ENCODE measurements around the gene FOXA2.
"Not testable (repeated sequence)": the region's sequence is repeated elsewhere in the genome, so short reads cannot be mapped to it uniquely, and the experiment has no call there.

Gene FOXA2

DNA sequence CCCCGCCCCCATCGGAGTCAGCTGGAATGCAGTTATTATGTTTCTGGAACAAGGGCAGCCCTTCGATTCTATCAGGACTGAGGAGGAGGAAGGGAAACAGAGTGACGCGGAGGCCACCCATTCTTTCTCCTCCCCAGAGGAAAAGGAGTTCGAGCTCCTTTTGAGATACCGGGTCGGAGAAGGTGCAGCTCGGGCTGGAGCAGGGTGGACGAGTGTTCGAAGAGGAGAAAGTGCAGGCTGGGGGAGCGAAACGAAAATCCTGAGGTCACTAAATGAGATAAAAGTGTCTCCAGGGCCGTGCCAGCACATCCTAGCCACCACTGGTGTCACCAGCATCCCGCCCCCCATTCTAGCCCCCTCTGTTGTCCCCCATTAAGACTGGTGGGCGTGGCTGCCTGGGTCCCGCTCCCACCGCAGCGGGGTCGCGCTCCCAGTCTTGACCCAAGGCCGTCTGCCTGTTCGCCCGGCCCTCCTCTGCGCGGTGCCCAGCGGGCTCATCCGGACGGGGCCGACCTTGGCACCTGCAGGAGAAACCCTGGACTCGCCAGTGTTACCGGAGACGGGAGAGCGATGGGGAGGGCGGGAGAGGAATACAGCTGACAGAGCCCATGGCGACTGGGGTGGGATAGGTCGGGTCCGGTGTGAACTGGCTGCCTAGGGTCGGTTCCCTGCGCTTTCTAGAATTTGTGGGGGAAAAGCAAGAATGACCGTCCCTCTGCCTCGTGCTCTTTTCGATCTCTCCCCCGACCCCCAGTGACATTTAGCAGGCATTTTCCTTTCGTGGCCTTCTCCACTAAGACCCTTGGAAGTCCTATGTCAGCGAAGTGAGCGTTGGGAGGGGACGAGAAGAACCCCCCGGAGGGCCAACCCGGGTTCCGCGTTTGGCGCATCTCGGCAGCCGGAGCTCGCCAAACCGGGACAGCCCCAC is 16.2 kb downstream of the FOXA2 start:
- DNase-seq: peak; percentile 34 to 57

DNA sequence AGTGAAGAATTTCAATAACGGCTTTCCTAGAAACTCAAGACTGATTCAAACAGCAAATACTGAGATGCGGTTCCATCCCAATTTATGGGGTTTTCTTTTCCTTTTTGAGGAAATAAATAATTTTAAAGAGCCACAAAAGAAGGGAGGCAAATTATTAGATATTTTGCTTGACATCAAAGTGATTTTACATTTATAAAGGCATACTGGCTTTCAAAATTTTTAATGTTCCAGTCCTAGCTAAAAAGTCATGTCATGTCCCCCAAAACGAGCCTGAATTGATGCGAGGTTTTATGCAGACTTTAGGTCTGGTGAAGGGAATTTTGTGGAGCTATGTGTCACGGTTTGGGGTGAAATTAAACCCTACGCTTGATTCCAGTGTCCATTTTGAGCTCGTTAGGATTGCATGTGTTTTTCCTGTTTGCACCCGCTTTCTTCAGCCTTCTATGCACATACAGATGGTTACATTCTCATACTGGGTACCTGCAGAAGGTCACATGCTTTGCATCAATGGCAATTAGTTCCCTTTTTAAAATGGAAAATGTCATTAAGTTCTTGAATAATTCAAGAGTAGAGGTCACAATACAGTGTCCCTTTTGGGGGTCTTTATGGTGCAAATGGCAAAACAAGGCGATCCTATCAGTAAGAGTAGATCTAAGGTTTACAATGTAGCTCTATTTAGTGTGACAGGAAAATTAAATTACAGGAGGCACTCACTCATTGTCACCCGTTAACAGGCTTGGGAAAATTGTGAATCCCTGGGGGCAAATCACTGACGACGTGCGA is 17.3 kb downstream of the FOXA2 start:
- peak in 1 of 2 experiments; percentile 50 for DNase-seq

DNA sequence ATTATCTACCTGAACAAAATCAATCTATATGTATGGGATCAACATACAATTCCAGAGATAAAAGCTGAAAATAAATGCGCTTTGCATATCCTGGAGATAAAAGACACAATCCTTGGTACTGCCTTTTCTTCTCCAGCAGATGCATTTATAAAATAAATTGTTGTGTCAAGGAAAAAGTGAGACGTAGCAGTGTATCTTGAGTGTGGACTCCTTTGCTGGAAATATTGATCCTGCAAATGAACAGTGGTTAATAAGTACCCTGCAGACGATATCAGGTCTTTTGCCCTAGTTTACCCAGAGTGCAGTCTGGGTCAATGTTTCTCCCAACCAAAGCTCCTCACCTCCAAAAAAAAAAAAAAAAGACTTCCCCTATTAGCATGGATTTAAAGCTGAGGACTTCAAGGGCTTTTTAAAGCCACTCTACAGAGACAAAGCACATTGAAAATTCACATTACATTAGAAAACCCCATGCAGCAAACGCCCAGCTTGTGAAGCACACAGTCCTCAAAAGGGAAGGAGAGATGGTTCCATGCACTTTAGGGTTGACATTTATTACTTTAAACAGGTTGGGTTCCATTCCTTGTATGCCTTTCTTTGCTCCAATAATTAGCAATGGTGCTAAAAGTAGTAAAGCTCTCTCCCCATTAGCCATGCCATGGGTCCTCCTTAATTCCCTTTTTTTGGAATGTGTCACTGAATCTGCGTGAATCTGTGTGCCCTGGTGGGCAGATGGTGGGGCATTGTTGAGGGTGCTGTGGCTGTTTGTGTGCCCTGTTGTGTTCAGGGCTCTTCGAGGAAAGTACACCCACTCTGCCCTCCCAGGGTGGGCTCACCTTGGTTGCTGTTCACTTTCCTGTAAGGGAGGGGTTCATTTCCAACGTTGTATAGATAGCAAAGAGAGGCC is 21.1 kb downstream of the FOXA2 start:
- DNase-seq: no peak

DNA sequence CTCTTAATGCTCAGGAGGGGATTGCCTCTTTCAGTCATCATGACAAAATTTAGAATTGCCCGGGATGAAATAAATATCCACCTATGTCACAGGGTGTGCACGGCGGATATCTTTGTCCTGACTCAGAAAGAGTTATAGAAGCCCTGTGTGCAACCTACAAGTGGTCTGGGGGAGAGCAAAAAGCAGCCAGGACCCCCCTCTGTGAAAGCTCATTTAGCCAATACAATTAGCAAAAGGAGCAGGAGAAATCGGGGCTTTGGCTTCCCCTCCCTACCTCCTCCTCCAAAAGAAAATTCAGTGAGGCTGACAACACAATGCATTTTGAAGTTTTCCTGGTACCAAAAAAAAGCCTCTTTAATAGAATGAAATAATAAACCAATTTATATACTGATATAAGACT is 21.8 kb downstream of the FOXA2 start:
- DNase-seq: peak; percentile 65

DNA sequence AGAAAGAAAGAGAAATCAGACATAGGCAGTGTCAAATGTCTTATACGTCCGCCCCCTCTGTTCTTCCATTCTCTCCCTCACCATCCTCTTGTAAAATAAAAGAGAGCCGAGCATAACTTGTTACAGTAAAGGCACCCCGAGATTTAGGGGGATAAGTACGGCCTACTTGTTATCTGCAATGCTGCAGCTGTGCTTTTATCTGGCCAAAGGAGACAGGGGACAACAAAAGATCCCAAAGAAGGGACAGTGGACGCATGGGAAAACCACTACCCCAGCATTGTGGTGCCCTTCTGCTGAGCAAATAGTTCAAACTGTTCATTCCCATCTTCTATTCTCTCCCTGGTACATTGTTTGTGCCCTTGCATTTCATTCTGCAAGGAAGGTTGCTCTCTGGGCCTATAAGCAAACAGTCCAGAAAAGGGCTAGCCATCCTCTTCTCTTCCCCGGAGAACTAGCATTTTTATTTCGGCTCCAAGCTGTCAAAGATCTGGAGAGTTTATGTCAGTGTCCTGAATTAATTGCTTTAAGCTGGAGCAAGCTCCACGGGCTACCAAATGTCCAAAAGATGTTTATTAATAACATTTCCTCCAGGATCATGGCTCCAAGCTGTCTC is 22.3 kb downstream of the FOXA2 start:
- DNase-seq: peak in 1 of 2 experiments; percentile 64

DNA sequence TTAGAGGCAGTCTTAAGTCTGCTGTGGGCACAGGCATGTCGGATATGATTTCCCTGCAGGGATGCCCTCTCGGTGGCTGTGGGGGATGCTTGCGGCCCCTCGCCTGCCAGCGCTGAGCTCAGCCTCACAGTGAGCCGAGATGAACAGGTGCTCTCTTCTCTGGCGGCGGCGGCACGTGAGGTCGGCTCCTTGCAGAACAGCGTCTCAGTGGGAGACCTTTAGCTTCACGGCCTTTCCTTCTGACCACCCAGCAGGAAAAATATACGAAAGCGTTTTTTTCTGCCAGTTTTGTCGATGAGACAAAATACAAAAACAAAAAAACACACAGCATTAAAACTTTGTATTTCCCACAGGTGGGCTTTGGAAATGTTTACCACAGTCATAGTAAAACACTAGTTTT is 23.6 kb downstream of the FOXA2 start:
- DNase-seq: peak; percentile 66 to 77

DNA sequence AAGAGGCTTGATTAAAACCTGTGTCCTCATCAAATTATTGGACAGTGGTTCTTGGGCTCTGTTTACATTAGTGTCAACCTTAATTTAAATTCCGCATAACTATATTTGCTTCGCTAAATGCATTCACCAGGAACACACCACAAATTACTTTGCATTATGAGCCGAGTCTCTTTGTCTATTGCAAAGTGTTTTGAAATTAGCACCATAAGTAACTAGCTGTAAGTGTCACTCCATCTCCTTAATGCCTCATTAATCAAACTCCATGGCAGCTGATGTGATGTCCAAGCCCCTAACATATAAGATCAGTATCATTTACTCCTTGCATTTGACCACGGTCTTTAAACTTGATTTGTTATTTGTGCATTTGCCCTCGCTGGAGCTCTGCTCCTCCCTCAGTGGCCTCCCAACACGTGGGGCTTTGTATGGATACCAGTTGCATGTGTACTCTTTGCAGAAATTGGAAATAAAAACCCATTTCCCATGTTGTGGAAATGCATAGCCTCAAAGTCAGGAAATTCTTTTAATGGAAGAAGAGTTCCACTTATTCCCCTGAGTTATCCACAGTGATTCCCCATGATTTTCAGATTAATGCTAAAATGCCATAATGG is 24.6 kb downstream of the FOXA2 start:
- DNase-seq: peak; percentile 45 to 87

DNA sequence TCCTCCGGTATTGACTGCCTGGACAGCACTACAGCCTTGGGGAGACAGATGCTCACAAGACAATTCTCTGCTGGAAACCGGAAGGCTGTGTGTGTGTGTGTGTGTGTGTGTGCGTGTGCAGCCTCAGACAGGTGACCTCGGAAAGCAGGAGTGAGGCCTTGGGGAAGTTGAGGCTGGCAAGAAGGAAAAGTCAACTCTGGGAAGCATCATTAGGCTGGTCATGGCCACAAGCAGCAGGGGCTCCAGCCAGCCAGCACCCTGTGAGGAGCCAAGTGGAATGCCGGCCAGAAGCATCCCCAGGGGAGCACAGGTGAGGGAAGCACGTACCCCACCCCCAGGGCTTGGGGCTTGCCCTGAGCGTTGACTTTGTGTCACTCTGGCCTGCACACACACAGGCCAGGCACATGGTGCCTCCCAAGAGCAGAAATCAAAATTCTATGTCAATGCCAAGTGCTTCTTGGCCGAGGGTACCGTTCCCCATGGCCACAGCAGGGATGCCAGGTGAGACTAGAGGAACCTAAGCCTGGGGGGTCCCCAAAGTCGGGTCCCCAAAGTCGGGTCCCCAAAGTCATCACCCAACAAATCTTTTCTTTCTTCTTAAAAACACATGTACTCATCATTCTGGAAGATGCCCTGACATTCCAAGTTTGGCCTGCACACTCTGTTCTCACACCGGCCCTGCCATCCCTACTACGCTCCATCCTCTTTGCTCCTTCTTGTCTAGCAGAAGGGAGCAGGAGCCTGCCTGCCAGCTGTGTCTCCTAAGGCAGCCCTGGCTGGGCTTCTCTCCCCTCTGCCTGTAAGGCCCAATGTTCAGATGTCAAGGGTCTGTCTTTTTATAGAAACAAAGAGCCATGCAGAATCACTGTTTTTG is 26.7 kb downstream of the FOXA2 start:
- DNase-seq: no peak

DNA sequence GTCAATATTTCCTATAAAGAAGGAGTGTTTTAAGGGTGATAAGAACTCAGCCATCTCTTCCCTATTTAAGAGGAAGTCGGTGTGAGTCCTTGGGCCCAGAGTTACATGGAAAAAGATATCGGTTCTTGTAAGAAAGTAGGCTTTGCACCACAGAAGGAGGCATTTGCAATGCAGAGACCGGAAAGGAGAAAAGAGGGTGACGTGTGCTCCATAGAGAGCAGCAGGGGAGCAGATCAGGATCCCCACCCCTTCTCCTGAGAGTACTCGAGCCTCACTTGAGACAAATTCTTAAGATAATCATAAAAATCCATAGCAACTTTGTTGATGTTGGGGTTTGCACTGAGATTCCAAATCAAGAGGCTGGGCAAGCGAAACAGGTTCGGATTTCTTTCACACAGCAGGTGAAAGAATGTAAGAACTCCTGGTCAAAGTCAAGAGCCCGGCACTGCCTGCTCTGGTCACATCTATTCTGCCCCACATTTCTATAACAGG is 27.8 kb downstream of the FOXA2 start:
- DNase-seq: no peak

DNA sequence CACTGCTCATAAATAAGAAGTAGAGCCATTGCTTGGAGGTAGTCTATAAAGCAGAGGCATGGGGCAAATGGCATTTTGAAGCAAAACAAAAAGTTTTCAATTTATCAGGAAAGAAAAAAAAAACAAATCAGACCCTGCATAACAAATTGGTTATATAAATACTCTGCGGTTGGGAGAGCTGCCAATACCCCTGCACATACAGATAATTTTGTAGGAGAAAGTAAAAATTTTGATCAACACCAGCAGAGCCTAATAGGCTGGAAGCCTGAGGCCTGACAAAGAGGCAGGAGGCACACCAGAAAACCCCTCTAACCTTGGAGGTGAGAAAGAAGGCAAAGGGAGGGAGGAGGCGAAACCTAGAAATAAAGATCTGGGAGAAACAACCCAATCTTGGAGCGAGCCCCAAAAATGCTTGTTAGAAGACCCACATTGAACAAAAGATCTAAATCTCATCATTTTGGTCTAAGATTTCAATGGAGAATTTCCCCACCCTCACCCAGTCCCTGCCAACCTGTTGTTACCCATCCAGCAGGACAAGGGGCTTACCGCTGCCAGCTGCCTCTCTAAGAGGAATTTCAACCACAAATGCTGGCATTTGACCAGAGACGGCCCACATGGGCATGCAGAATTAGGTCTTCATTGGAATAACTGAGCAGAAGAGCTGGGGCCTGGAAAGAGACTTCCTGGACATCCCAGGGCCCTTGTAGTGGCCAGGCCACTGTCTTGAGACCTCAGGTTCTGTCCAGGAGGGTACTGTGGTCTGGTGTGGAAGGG is 28.4 kb downstream of the FOXA2 start:
- DNase-seq: no peak

DNA sequence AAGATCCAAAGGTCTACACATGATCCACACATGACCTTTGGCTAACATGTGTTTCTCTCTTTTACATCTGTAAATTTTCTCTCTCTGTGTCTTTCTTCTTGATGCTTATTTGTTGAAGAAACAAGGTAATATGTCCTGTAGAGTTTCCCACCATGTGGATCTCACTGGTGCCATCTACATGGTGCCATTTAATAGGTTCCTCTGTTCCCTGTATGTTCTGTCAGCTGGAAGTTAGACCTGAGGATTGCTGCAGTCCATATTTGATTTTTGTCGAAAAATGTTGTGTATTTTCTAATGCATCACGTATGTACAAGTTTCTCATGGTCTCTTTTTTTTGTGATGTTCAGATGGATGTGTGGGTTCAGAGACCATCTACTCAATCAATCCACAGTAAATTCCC is 30.0 kb downstream of the FOXA2 start:
- no peak for DNase-seq

DNA sequence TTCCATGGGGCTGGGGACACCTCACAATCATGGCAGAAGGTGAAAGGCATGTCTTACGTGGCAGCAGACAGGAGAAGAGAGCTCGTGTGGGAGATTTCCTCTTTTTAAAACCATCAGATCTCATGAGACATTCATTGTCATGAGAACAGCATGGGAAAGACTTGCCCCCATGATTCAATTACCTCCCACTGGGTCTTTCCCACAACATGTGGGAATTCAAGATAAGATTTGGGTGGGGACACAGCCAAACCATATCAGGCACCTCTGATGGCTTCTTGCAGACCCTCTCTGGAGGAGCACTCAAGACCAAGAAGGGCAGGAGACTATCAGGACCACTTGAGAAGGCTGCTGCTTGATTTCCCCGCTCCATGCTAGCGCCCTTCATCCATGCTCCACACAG is 33.9 kb downstream of the FOXA2 start:
- not testable (repeated sequence) for DNase-seq

DNA sequence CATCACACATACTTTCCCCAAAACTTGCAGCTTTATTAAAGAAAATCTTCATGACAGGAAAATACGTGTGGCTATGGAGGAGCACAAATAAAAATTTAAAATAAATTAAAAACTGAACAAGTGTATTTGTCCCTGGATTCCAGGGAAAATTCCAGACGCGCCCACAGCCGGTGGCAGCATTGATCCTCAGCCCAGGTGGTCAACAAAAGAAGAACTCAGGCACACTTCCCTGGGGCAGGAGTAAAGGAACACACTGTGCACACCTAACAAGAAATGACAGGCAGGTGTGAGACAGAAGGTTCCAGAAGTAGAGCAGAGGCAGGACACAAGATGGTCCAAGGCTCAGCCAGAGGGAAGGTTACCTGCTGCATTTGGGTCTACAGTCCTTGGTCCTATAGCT is 36.3 kb downstream of the FOXA2 start:
- no peak for DNase-seq

DNA sequence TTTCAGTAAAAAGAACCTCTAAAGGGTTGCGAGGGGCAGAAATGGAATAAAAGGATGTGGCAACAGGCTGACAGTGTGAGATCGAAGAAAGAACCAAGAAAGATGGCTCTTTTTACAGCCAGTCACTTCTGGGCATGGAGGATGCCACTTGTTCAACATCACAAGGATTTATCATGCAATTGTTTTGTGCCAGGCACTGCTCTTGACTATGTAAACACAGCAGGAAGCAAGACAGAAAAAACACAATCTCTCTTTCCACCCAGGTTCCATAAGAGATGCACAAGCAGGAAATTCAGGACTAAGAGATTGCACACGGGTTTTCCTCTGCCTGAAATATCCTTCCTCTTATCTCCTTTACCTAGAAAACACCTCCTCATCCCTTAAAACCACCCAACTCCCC is 38.0 kb downstream of the FOXA2 start:
- no peak for DNase-seq

DNA sequence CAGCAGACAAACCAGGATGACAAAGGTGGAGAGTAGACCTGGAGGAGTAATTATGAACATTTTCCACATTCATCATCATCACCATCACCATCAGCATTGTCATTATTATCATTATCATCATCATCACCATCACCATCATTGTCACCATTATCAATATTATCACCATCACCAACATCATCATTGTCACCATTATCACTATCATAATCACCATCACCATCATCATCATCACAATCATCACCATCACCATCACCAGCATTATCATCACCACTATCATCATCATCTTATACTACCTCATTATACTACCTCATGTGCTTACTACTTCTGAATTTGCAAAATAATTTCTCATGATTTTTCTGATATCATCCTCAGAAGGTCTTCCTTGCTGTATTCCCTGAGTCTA is 39.3 kb downstream of the FOXA2 start:
- no peak for DNase-seq

DNA sequence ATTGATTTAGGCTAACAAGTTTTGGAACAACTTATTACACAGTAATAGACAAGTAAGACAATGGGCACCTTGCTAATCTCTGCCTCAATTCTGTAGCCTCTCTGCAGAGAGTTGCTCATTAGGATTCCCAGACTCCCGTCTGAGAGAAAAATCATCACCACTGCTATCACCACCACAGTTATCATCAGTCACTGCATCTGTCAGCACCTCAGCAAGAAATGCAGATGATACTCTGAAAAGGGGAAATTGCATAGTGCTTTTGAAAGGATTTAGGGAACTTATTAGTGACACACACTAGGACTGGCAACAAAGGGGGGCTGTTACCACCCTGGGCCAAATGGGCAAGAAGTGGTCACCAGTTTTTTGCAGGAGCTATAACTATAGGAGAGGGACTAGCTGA is 39.9 kb downstream of the FOXA2 start:
- no peak for DNase-seq

DNA sequence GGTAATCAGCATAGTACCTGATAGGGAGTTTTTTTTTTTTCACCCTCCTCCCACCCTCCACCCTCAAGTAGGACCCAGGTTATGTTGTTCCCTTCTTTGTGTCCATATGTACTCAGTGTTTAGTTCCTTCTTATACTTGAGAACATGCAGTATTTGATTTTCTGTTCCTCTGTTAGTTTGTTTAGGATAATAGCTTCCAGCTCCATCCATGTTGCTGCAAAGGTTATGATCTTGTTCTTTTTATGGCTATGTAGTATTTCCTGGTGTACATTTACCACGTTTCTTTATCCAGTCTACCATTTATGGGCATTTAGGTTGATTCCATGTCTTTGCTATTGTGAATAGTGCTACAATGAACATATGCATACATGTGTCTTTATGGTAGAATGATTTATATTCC is 41.9 kb downstream of the FOXA2 start:
- no peak for DNase-seq

DNA sequence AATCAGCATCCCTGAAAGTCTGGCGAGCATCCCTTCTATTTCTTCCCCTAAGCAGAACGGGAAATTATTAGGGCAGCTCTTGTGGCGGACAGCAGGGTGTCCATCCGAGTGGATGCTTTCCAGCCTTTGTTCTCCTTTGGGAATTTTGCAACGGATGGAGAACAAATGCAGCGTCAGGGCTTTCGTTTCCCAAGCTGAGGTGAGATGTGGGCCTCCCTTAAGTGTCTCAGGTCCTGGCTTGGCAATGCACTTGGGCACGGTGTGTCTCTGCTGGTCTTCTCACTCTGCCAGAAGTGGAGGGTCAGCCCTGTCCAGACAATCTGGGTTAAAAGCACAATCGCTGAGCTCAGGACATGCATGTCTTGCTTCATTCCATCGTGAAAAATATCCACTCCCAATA is 43.5 kb downstream of the FOXA2 start:
- no peak for DNase-seq

DNA sequence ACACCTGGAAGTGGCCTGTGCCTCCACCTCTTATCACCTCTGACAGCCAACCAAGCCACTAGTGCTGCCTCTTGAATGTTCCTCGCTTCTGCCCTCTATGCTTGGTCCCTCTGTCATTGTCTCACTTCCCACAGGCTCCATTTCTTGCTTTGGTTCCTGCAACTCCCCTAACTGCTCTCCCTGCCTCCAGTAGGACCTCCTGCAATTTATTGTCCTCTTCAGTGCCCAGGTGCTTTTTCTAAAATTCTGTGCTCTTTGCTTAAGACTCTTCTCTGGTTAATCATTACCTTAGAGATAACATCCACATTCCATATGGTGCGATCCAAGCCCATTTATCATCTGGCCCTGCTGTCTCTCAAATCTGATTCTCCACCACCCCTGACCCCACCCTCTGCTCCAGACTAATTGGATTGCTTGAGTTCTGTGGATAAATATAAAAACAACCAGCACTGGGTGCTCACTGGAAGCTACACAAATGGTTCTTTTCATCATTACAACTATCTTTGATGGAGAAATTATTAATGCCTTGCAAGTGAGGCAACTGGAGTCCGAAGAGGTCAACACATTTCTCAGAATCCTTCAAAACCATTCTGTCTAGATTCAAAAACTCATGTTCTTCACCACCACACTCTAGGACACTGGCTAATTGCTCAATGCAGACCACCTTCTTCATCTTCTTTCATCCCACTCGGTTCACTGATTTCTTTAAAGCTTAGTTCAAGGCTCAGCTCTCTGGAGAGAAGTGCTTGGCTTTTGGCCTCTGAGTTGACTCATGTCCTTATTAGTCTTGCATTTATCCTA is 47.2 kb downstream of the FOXA2 start:
- no peak for DNase-seq

All from NCI-H2081 (cell line).